Heart left ventricle (tissue), 13 donors: ENCODE measurements around the gene ARFGAP1.

Source experiments
- CTCF ChIP-seq, 12 donors: fragments of 200-600 bp; sonication (generic) in 4 of 12; IDR thresholded peaks; one replicate each; pipeline versions ENCODE4 v1.5.0 to v1.8.0; 2018 to 2022; ENCODE audit warnings: antibody characterized with exemption in 12 of 12, mild to moderate bottlenecking in 5 of 12
- POLR2A ChIP-seq, 2 donors: fragments of 450-650 bp; IDR thresholded peaks; one replicate each; pipeline ENCODE4 v1.6.1; 2017; ENCODE audit warnings: antibody characterized with exemption in 2 of 2, mild to moderate bottlenecking in 2 of 2, moderate library complexity in 2 of 2
- donor health status: ischemic (EF 13 %, LVEDD 7.1; RV severe dilation, severe dysfunction).
- donor health status: DM: no; HTN: yes; CAD: no.
- donor health status: DM: no; HTN: no; CAD: no.
- donor health status: ischemic (EF 25% LVEDD 6.9; RV normal size, moderate dysfunction).
- donor health status: ischemic (EF 25% LVEDD 5.7; RV mildly dilated, moderate dysfunction).
- donor health status: ischemic (EF 35%, LVEDD 5.7; RV mildly dilated, moderate dysfunction).
- donor health status: nonischemic (EF 11% LVEDD 7.7; RV severe dilation, severe dysfunction).
- donor health status: DM: yes; HTN: yes; CAD: no.
- donor health status: PGD.
- donor health status: ischemic (EF 29% LVEDD 5.4; RV normal size, mild dysfunction).
- donor health status: nonischemic (EF 23%, LVEDD 6.1; RV moderate dilation, normal function).

GRCh38 chr20:63226042-63226943 is 46.3 kb upstream of the ARFGAP1 start:
- TF ChIP-seq CTCF (IDR thresholded peaks at IDR 0.05) (no peak), POLR2A (IDR thresholded peaks at IDR 0.05) (no peak)
